C4-2B (cell line): ENCODE measurements around the gene KCNIP1.

Source experiments
- CTCF ChIP-seq: fragments of 450-650 bp; conservative IDR thresholded peaks from 2 replicates; pipeline ENCODE4 v1.5.1; 2017; ENCODE audit warnings: mild to moderate bottlenecking
- ZFX ChIP-seq: fragments of 450-650 bp; IDR thresholded peaks from 2 replicates; pipeline ENCODE4 v1.6.1; 2017

GRCh38 chr5:170484459-170484831 lies 19.4 kb upstream of the KCNIP1 start:
- no peak for TF ChIP-seq CTCF
- no peak for TF ChIP-seq ZFX
